Measurements from ENCODE around the gene GJA9.

DNA sequence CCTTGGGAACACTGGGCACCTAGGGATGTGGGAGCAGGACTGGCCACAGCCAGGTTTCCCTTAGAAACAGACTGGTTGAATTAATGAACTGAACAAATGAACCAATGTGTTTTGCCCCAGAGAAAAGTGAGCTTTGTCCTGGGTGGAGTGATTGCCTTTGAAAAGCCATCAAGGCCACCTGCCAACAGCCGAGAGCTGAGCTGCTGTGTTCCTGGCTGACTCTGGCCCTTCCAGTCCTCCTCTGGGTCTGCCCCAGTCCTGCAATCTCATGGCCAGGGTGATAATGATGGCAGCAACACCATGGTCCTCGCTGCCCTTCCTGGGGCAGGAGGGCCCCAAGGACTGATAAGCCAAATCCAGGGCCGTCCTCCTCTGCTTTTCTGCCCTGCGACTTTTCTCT is 18.2 kb upstream of the GJA9 start:
- TF ChIP-seq EP300 (IDR thresholded peaks at IDR 0.05) (no peak), POLR2A (IDR thresholded peaks at IDR 0.05; ENCODE audit: low read depth) (no peak), CTCF (IDR thresholded peaks at IDR 0.05) (no peak), POLR2AphosphoS5 (IDR thresholded peaks at IDR 0.05) (no peak)

Data from esophagus muscularis mucosa (tissue), 4 donors.